Measurements from ENCODE around the gene ZDBF2.
"Not testable (repeated sequence)": the region's sequence is repeated elsewhere in the genome, so short reads cannot be mapped to it uniquely, and the experiment has no call there.

The ZDBF2 gene

GRCh38 chr2:206255003-206255402 is 19.5 kb upstream of the ZDBF2 start:
- no peak for TF ChIP-seq CTCF (IDR thresholded peaks at IDR 0.05; ENCODE audit: extremely low read depth, missing control alignments)
- DNase-seq (ENCODE audit: low spot score) = no peak

GRCh38 chr2:206256706-206257205 is 17.7 kb upstream of the ZDBF2 start:
- TF ChIP-seq CTCF (IDR thresholded peaks at IDR 0.05; ENCODE audit: extremely low read depth, missing control alignments) = no peak

GRCh38 chr2:206257350-206257749 is 17.1 kb upstream of the ZDBF2 start:
- DNase-seq (ENCODE audit: low spot score) = no peak
- TF ChIP-seq CTCF (IDR thresholded peaks at IDR 0.05; ENCODE audit: extremely low read depth, missing control alignments) = no peak

More at GRCh38 chr2:206256706-206257205, 17.7 kb upstream of the ZDBF2 start:
- no peak for DNase-seq (ENCODE audit: low spot score)

- no peak for DNase-seq (ENCODE audit: low spot score)
- no peak for TF ChIP-seq CTCF (IDR thresholded peaks at IDR 0.05; ENCODE audit: extremely low read depth, missing control alignments)
These were observed 16.6 kb upstream of the ZDBF2 start for GRCh38 chr2:206257861-206258260.

GRCh38 chr2:206258615-206259014 is 15.8 kb upstream of the ZDBF2 start:
- not testable (repeated sequence) for DNase-seq (ENCODE audit: low spot score)

- no peak for TF ChIP-seq CTCF (IDR thresholded peaks at IDR 0.05; ENCODE audit: extremely low read depth, missing control alignments)
- DNase-seq (ENCODE audit: low spot score) = no peak
These were observed 14.9 kb upstream of the ZDBF2 start for GRCh38 chr2:206259376-206260187.

- no peak for TF ChIP-seq CTCF (IDR thresholded peaks at IDR 0.05; ENCODE audit: extremely low read depth, missing control alignments)
- peak; percentile 42 for DNase-seq (ENCODE audit: low spot score)
These were observed 14.1 kb upstream of the ZDBF2 start for GRCh38 chr2:206260188-206261012.
